Stomach (tissue), 4 donors: ENCODE data around the gene OR8J1.

Experiments used
- EP300 ChIP-seq: sonication (generic); formaldehyde crosslinking; IDR thresholded peaks from one replicate; pipeline ENCODE4 v1.6.1; 2017; ENCODE audit warnings: antibody characterized with exemption
- POLR2A ChIP-seq, 4 donors: fragments of 450-650 bp; IDR thresholded peaks; one replicate each; pipeline ENCODE4 v1.6.1; 2016; ENCODE audit warnings: antibody characterized with exemption in 4 of 4, control low read depth in 2 of 4, mild to moderate bottlenecking in 1 of 4, moderate library complexity in 1 of 4
- POLR2AphosphoS5 ChIP-seq, 3 donors: sonication (generic); formaldehyde crosslinking; IDR thresholded peaks; one replicate each; pipeline ENCODE4 v1.6.1; 2016; ENCODE audit warnings: antibody characterized with exemption in 3 of 3
- TF ChIP-seq, protein P1 (sequence below), 7 experiments: fragments of 450-650 bp in 4 of 7; fragments of 200-600 bp in 3 of 7; sonication (generic) in 3 of 7; IDR thresholded peaks; one replicate each; pipeline ENCODE4 v1.5.1; 2016 to 2019; ENCODE audit warnings: antibody characterized with exemption in 7 of 7, control low read depth in 2 of 7, mild to moderate bottlenecking in 1 of 7

DNA sequence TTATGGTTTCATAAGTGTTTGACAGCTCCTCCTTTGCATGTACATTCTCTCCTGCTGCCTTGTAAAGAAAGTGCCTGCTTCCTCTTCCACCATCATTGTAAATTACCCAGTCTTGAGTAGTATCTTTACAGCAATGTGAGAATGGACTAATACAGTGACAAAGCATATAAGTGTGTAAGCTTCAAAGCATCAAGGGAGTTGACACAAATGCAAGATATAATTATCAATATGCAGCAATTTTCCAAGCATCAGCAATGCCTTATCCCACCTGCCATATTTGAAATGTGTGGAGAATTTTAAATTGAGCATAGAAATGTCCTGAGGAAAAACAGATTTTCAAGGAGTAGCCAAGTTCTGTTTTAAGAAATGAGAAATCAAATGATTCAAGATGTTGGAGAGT, 56.7 kb downstream of the OR8J1 start:
- TF ChIP-seq, protein P1, sequence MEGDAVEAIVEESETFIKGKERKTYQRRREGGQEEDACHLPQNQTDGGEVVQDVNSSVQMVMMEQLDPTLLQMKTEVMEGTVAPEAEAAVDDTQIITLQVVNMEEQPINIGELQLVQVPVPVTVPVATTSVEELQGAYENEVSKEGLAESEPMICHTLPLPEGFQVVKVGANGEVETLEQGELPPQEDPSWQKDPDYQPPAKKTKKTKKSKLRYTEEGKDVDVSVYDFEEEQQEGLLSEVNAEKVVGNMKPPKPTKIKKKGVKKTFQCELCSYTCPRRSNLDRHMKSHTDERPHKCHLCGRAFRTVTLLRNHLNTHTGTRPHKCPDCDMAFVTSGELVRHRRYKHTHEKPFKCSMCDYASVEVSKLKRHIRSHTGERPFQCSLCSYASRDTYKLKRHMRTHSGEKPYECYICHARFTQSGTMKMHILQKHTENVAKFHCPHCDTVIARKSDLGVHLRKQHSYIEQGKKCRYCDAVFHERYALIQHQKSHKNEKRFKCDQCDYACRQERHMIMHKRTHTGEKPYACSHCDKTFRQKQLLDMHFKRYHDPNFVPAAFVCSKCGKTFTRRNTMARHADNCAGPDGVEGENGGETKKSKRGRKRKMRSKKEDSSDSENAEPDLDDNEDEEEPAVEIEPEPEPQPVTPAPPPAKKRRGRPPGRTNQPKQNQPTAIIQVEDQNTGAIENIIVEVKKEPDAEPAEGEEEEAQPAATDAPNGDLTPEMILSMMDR (IDR thresholded peaks at IDR 0.05), result no peak
- no peak for TF ChIP-seq POLR2A (IDR thresholded peaks at IDR 0.05)
- no peak for TF ChIP-seq POLR2AphosphoS5 (IDR thresholded peaks at IDR 0.05)
- no peak for TF ChIP-seq EP300
